DOHH2 (cell line): ENCODE results near the gene RASGRF1.

ENCODE experiments used
- H3F3A ChIP-seq: fragments of 200-600 bp; sonication (generic), shearing (Covaris generic); 2 replicates; pipeline ENCODE4 v1.6.0; 2016; ENCODE audit warnings: antibody characterized with exemption, mild to moderate bottlenecking; ENCODE audit not compliant: control insufficient read depth, insufficient read depth
- H3K27ac ChIP-seq: fragments of 200-600 bp; sonication (generic); 2 replicates; pipeline ENCODE4 v1.5.1; 2014; ENCODE audit warnings: low read depth, mild to moderate bottlenecking, low read length, moderate library complexity
- H3K27me3 ChIP-seq: fragments of 200-600 bp; sonication (generic); 2 replicates; pipeline ENCODE4 v1.6.1; 2014; ENCODE audit warnings: mild to moderate bottlenecking, low read length, mixed read lengths; ENCODE audit not compliant: control insufficient read depth
- H3K36me3 ChIP-seq: fragments of 200-600 bp; sonication (generic); 2 replicates; pipeline ENCODE4 v1.6.1; 2014; ENCODE audit warnings: mild to moderate bottlenecking, low read length, moderate library complexity, mixed read lengths; ENCODE audit not compliant: control insufficient read depth
- H3K4me1 ChIP-seq: fragments of 200-600 bp; sonication (generic); 2 replicates; pipeline ENCODE4 v1.6.1; 2014; ENCODE audit warnings: mild to moderate bottlenecking, low read length, mixed read lengths; ENCODE audit not compliant: control insufficient read depth
- H3K4me2 ChIP-seq: fragments of 200-600 bp; sonication (generic); 2 replicates; pipeline ENCODE4 v1.6.0; 2014; ENCODE audit warnings: mild to moderate bottlenecking, low read length, moderate library complexity
- H3K4me3 ChIP-seq: fragments of 200-600 bp; sonication (generic); 2 replicates; pipeline ENCODE4 v1.5.1; 2014; ENCODE audit warnings: mild to moderate bottlenecking, low read length, mixed read lengths
- H3K79me2 ChIP-seq: fragments of 200-600 bp; sonication (generic); 2 replicates; pipeline ENCODE4 v1.6.1; 2014; ENCODE audit warnings: mild to moderate bottlenecking, low read length, mixed read lengths; ENCODE audit not compliant: control insufficient read depth
- H3K9me2 ChIP-seq: fragments of 200-600 bp; sonication (generic); replicated peaks from 2 replicates; pipeline ENCODE4 v1.6.1; 2014; ENCODE audit warnings: mild to moderate bottlenecking, low read length, mixed read lengths; ENCODE audit not compliant: control insufficient read depth
- H3K9me3 ChIP-seq: fragments of 200-600 bp; sonication (generic); 2 replicates; pipeline ENCODE4 v1.6.1; 2014; ENCODE audit warnings: antibody characterized with exemption, low read length, mixed read lengths; ENCODE audit not compliant: control insufficient read depth, insufficient read depth
- H4K20me1 ChIP-seq: fragments of 200-600 bp; sonication (generic); 2 replicates; pipeline ENCODE4 v1.6.0; 2014; ENCODE audit warnings: low read depth, mild to moderate bottlenecking, antibody characterized with exemption, low read length, moderate library complexity; ENCODE audit not compliant: control insufficient read depth, insufficient read depth
- EZH2phosphoT487 ChIP-seq: fragments of 200-600 bp; sonication (generic); IDR thresholded peaks from 2 replicates; pipeline ENCODE4 v1.6.1; 2017; ENCODE audit warnings: borderline replicate concordance, mild to moderate bottlenecking, antibody characterized with exemption, low read length, moderate library complexity, mixed read lengths
- TF ChIP-seq, protein P1 (sequence below): fragments of 200-600 bp; sonication (generic); IDR thresholded peaks from one replicate; pipeline ENCODE4 v1.5.1; 2014; ENCODE audit warnings: antibody characterized with exemption, mild to moderate bottlenecking, low read depth, low read length; ENCODE audit not compliant: poor library complexity, severe bottlenecking

RASGRF1 gene

DNA sequence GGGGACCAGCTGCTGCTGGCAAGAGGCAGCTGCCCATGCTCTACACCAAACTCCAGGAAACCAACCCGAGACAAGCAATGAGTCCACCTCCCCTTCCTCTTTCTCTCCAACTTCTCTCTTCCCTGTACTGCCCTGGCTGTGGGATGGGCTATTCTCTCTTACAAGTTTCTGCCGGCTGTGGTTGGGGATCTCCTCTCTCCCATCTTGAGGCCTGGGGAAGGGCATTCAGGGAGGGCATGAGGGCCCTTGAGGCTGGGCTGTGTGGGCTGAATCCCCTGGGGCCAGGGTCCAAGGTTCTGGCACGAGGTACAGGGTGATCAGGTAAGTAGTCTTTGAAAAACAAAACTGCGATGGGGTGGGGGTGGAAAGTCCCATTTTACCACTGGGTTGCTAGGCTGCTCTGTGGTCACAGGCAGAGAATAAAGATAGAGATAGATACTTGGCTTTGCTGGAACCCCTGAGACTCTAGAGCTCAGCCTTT, 113.4 kb downstream of the RASGRF1 start:
- Histone ChIP-seq H3K4me3 (no peak overlapping the region), H3K4me2 (0 out of 2 replicates have a peak overlapping the region, but pooled peaks have one; percentile 5), H3F3A (no peaks in the 10 kb centered on the region), H4K20me1 (no peaks in the 10 kb centered on the region), H3K9me3 (no peaks in the 10 kb centered on the region), H3K27me3 (no peaks in the 10 kb centered on the region), H3K4me1 (peaks cover 32% of the 10 kb centered on the region), H3K36me3 (no peaks in the 10 kb centered on the region), H3K9me2 (no peaks in the 10 kb centered on the region), H3K27ac (no peak overlapping the region), H3K79me2 (no peaks in the 10 kb centered on the region)
- TF ChIP-seq EZH2phosphoT487 = no peak
- TF ChIP-seq, protein P1, sequence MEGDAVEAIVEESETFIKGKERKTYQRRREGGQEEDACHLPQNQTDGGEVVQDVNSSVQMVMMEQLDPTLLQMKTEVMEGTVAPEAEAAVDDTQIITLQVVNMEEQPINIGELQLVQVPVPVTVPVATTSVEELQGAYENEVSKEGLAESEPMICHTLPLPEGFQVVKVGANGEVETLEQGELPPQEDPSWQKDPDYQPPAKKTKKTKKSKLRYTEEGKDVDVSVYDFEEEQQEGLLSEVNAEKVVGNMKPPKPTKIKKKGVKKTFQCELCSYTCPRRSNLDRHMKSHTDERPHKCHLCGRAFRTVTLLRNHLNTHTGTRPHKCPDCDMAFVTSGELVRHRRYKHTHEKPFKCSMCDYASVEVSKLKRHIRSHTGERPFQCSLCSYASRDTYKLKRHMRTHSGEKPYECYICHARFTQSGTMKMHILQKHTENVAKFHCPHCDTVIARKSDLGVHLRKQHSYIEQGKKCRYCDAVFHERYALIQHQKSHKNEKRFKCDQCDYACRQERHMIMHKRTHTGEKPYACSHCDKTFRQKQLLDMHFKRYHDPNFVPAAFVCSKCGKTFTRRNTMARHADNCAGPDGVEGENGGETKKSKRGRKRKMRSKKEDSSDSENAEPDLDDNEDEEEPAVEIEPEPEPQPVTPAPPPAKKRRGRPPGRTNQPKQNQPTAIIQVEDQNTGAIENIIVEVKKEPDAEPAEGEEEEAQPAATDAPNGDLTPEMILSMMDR = no peak

DNA sequence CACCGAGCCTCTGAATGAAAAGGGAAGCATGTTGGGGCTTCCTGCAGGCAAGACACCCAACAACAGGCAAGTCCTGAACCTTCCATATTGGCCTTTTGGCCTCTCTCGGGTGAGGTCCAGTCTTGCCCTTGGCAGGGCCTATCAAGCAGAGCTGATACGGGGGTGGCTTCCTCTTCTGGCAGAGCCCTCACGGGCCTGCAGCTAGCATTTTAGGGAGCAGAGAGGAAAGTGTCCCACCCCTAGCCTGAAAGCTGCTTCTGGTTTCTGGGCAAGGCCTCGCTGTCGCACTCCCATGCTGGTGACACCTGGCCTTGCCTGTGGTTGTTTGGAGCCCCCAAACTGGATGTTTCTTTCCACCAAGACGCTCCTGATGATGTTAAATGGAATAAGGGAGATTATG, 113.9 kb downstream of the RASGRF1 start:
- no peak overlapping the region for H3K4me3 ChIP-seq

DNA sequence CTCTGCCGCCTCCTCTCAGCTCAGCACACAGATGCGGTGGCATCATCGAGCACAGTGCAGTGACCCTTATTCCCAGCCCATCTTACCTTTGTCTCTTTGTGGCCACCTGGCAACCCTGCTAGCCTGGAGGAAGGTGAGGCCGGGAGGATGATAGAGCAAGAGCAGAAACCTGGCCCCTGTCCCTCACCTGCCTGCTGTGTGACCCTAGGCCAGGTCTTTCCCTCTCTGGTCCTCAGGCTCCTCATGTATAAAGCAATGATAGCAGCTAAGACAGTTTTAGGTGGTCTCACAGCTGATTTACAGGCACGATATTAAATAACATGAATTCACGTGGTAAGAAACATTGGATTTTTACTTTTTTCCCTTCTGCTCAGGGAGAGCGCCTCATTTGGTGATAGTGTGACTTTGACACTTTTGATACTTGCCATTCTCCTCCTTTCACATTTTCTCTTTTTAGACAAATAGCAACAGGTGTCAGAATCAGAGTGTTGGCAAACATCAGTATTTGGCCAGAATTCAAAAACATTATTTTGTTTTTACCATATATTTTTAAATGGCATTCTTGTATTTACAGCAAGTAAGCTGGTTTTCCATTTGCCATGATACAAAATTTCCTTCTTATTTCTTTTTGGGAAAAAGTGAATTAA, 116.2 kb downstream of the RASGRF1 start:
- H3K4me2 ChIP-seq = no peak overlapping the region
- H3K4me3 ChIP-seq = no peak overlapping the region
- no peaks in the 10 kb centered on the region for H4K20me1 ChIP-seq
- no peak overlapping the region for H3K27ac ChIP-seq
- no peaks in the 10 kb centered on the region for H3K36me3 ChIP-seq
- no peaks in the 10 kb centered on the region for H3K27me3 ChIP-seq
- TF ChIP-seq, protein P1 = no peak
- no peak for TF ChIP-seq EZH2phosphoT487
- H3F3A ChIP-seq = no peaks in the 10 kb centered on the region
- H3K4me1 ChIP-seq = peaks cover 24% of the 10 kb centered on the region
- no peaks in the 10 kb centered on the region for H3K9me2 ChIP-seq
- no peaks in the 10 kb centered on the region for H3K79me2 ChIP-seq
- no peaks in the 10 kb centered on the region for H3K9me3 ChIP-seq

More for the DNA sequence above, 113.9 kb downstream of the RASGRF1 start:
- TF ChIP-seq, protein P1 = no peak
- H4K20me1 ChIP-seq = no peaks in the 10 kb centered on the region
- no peaks in the 10 kb centered on the region for H3K9me3 ChIP-seq
- no peaks in the 10 kb centered on the region for H3F3A ChIP-seq
- H3K9me2 ChIP-seq = no peaks in the 10 kb centered on the region
- no peak overlapping the region for H3K4me2 ChIP-seq
- no peaks in the 10 kb centered on the region for H3K36me3 ChIP-seq
- no peaks in the 10 kb centered on the region for H3K27me3 ChIP-seq
- H3K79me2 ChIP-seq = no peaks in the 10 kb centered on the region
- H3K4me1 ChIP-seq = peaks cover 32% of the 10 kb centered on the region
- no peak overlapping the region for H3K27ac ChIP-seq
